CD8-positive, alpha-beta memory T cell (primary cell): ENCODE measurements around the gene OLR1. TPM values are rescaled to one million over a fixed set of nuclear protein-coding genes. Genes with fewer than 3 reads are reported as not detected.

Experiments used
- CTCF ChIA-PET: fragments of 350-600 bp; sonication (Branson Sonifier 250); formaldehyde crosslinking; loops from one replicate; lab custom pipeline; 2021; ENCODE audit warnings: antibody characterized with exemption; lab: Charles Lee
- POLR2A ChIA-PET: fragments of 350-600 bp; sonication (Branson Sonifier 250); formaldehyde crosslinking; loops from one replicate; lab custom pipeline; 2021; ENCODE audit warnings: antibody characterized with exemption; lab: Charles Lee
- DNase-seq, 5 donors: peaks; one replicate each; pipeline versions ENCODE4 v3.0.0 to v3.0.0-alpha.2; 2020 to 2022; ENCODE audit warnings: mixed read lengths in 1 of 5
- H3K27ac ChIP-seq: one replicate; pipeline ENCODE4 v1.7.0; 2013; ENCODE audit warnings: low read depth, mild to moderate bottlenecking, low read length, moderate library complexity
- H3K27me3 ChIP-seq: 2 replicates; pipeline ENCODE4 v1.7.0; 2013; ENCODE audit warnings: low read length, mild to moderate bottlenecking; ENCODE audit not compliant: insufficient read depth, poor library complexity, severe bottlenecking
- H3K36me3 ChIP-seq: 2 replicates; pipeline ENCODE4 v1.7.0; 2013; ENCODE audit warnings: mild to moderate bottlenecking, low read length, moderate library complexity; ENCODE audit not compliant: insufficient read depth
- H3K4me1 ChIP-seq: 2 replicates; pipeline ENCODE4 v1.7.0; 2013; ENCODE audit warnings: mild to moderate bottlenecking, low read length, moderate library complexity; ENCODE audit not compliant: insufficient read depth
- H3K4me3 ChIP-seq: 2 replicates; pipeline ENCODE4 v1.7.0; 2013; ENCODE audit warnings: mild to moderate bottlenecking, low read length
- H3K9me3 ChIP-seq: 2 replicates; pipeline ENCODE4 v1.7.0; 2013; ENCODE audit warnings: mild to moderate bottlenecking, low read length
- H3K27ac Mint-ChIP-seq, 8 donors: one replicate each; pipeline ENCODE4 v1.8.0; 2020 to 2021; ENCODE audit warnings: mixed read lengths in 8 of 8, mild to moderate bottlenecking in 6 of 8, inconsistent platforms in 3 of 8, moderate library complexity in 3 of 8
- H3K27me3 Mint-ChIP-seq, 2 donors: one replicate each; pipeline ENCODE4 v1.8.0; 2020 to 2021; ENCODE audit warnings: mixed read lengths in 2 of 2, mild to moderate bottlenecking in 1 of 2, moderate library complexity in 1 of 2
- H3K36me3 Mint-ChIP-seq, 3 donors: one replicate each; pipeline ENCODE4 v1.8.0; 2020 to 2021; ENCODE audit warnings: mixed read lengths in 3 of 3, inconsistent platforms in 1 of 3, mild to moderate bottlenecking in 1 of 3
- H3K4me1 Mint-ChIP-seq, 3 donors: one replicate each; pipeline ENCODE4 v1.8.0; 2020 to 2021; ENCODE audit warnings: mixed read lengths in 3 of 3, inconsistent platforms in 1 of 3, mild to moderate bottlenecking in 1 of 3
- H3K4me3 Mint-ChIP-seq, 7 donors: one replicate each; pipeline ENCODE4 v1.8.0; 2020 to 2021; ENCODE audit warnings: mixed read lengths in 7 of 7, mild to moderate bottlenecking in 6 of 7, moderate library complexity in 4 of 7, inconsistent platforms in 2 of 7
- H3K9me3 Mint-ChIP-seq, 5 donors: one replicate each; pipeline ENCODE4 v1.8.0; 2020 to 2022; ENCODE audit warnings: mixed read lengths in 5 of 5, mild to moderate bottlenecking in 3 of 5, moderate library complexity in 2 of 5, inconsistent platforms in 1 of 5
- polyA plus RNA-seq: library from polyadenylated mRNA; unstranded; fragments of 300-500 nt; fragmentation: Illumina TruSeq; gene quantifications from one replicate; pipeline ENCODE4 v1.2.3, GENCODE V29; 2021
- total RNA-seq, 2 experiments: library from RNA; stranded (reverse); gene quantifications; one replicate each; pipeline ENCODE4 v1.2.3, GENCODE V29; 2021

OLR1 gene
- total and polyA plus RNA-seq, 3 experiments from 2014 or later: 0.11 to 0.42 TPM; not detected in 1

GRCh38 chr12:10130042-10130441 lies 41.9 kb downstream of the OLR1 start, which contains the start of gene CLEC7A:
TSS of gene CLEC7A (minus strand) at chr12:10130199. CDS start at chr12:10130082, 117 bp downstream.
- H3K9me3 Mint-ChIP-seq: no peaks in the 10 kb centered on the region
- no peaks in the 10 kb centered on the region for H3K36me3 Mint-ChIP-seq
- DNase-seq: no peak
- H3K4me1 Mint-ChIP-seq: peaks cover 3 to 6% (median 4%) of the 10 kb centered on the region in 3 donors
- Histone ChIP-seq H3K4me3 (no peak within 1 kb of the TSS), H3K27ac (no peak within 1 kb of the TSS), H3K36me3 (no peaks in the 10 kb centered on the region), H3K27me3 (no peaks in the 10 kb centered on the region), H3K4me1 (no peaks in the 10 kb centered on the region), H3K9me3 (no peaks in the 10 kb centered on the region)
- H3K27me3 Mint-ChIP-seq: peaks cover 2 to 44% of the 10 kb centered on the region in 2 donors
- ChIA-PET CTCF (interaction anchor here (2.3 kb wide), 1 partner anchor 23 kb away, joined by 8 read pairs; no protein-coding TSS in a partner anchor), POLR2A (no interaction called here)
- H3K27ac Mint-ChIP-seq: peak within 1 kb of the TSS in 1 of 8 donors; percentile 60
- H3K4me3 Mint-ChIP-seq: no peak within 1 kb of the TSS

GRCh38 chr12:10128687-10129086 lies 43.2 kb downstream of the OLR1 start:
- Histone ChIP-seq H3K27me3 (no peaks in the 10 kb centered on the region), H3K36me3 (no peaks in the 10 kb centered on the region), H3K9me3 (no peaks in the 10 kb centered on the region), H3K4me3 (no peak overlapping the region), H3K27ac (no peak overlapping the region), H3K4me1 (no peaks in the 10 kb centered on the region)
- ChIA-PET CTCF (no interaction called here), POLR2A (no interaction called here)
- no peak for DNase-seq
- Mint-ChIP-seq H3K27me3 (peaks cover 0 to 45% of the 10 kb centered on the region in 2 donors), H3K27ac (no peak overlapping the region), H3K9me3 (no peaks in the 10 kb centered on the region), H3K4me1 (peaks cover 3 to 6% (median 4%) of the 10 kb centered on the region in 3 donors), H3K4me3 (no peak overlapping the region), H3K36me3 (no peaks in the 10 kb centered on the region)

- DNase-seq: no peak
- Histone ChIP-seq H3K27ac (no peak overlapping the region), H3K4me3 (no peak overlapping the region), H3K9me3 (no peaks in the 10 kb centered on the region), H3K27me3 (no peaks in the 10 kb centered on the region), H3K36me3 (no peaks in the 10 kb centered on the region), H3K4me1 (no peaks in the 10 kb centered on the region)
- no peaks in the 10 kb centered on the region for H3K36me3 Mint-ChIP-seq
- no peak overlapping the region for H3K27ac Mint-ChIP-seq
- ChIA-PET POLR2A (no interaction called here), CTCF (no interaction called here)
- H3K27me3 Mint-ChIP-seq: peaks cover 0 to 31% of the 10 kb centered on the region in 2 donors
- H3K4me1 Mint-ChIP-seq: peaks cover 3 to 6% (median 4%) of the 10 kb centered on the region in 3 donors
- no peak overlapping the region for H3K4me3 Mint-ChIP-seq
- H3K9me3 Mint-ChIP-seq: no peaks in the 10 kb centered on the region
These were observed 45.5 kb downstream of the OLR1 start for GRCh38 chr12:10126413-10126812.

- H3K4me1 ChIP-seq: no peaks in the 10 kb centered on the region
- H3K4me3 Mint-ChIP-seq: no peak overlapping the region
- ChIA-PET CTCF (interaction anchor here (0.6 kb wide), 1 partner anchor 177 kb away, joined by 3 read pairs; no protein-coding TSS in a partner anchor), POLR2A (no interaction called here)
- no peaks in the 10 kb centered on the region for H3K9me3 ChIP-seq
- no peak overlapping the region for H3K4me3 ChIP-seq
- H3K4me1 Mint-ChIP-seq: no peaks in the 10 kb centered on the region
- H3K36me3 Mint-ChIP-seq: no peaks in the 10 kb centered on the region
- no peak for DNase-seq
- H3K9me3 Mint-ChIP-seq: no peaks in the 10 kb centered on the region
- H3K27me3 Mint-ChIP-seq: peaks cover 0 to 24% of the 10 kb centered on the region in 2 donors
- H3K27ac Mint-ChIP-seq: no peak overlapping the region
- no peaks in the 10 kb centered on the region for H3K36me3 ChIP-seq
- no peak overlapping the region for H3K27ac ChIP-seq
- H3K27me3 ChIP-seq: no peaks in the 10 kb centered on the region
These were observed 49.2 kb downstream of the OLR1 start for GRCh38 chr12:10122689-10123088.

- Histone ChIP-seq H3K27me3 (no peaks in the 10 kb centered on the region), H3K27ac (no peak overlapping the region), H3K9me3 (no peaks in the 10 kb centered on the region), H3K36me3 (no peaks in the 10 kb centered on the region), H3K4me3 (no peak overlapping the region), H3K4me1 (no peaks in the 10 kb centered on the region)
- ChIA-PET POLR2A (no interaction called here), CTCF (no interaction called here)
- no peaks in the 10 kb centered on the region for H3K9me3 Mint-ChIP-seq
- H3K27me3 Mint-ChIP-seq: peaks cover 0 to 17% of the 10 kb centered on the region in 2 donors
- no peak for DNase-seq
- no peaks in the 10 kb centered on the region for H3K36me3 Mint-ChIP-seq
- no peak overlapping the region for H3K27ac Mint-ChIP-seq
- no peak overlapping the region for H3K4me3 Mint-ChIP-seq
- no peaks in the 10 kb centered on the region for H3K4me1 Mint-ChIP-seq
These were observed 50.7 kb downstream of the OLR1 start for GRCh38 chr12:10121278-10121677.

- Histone ChIP-seq H3K27ac (no peak overlapping the region), H3K36me3 (no peaks in the 10 kb centered on the region), H3K4me1 (no peaks in the 10 kb centered on the region), H3K9me3 (no peaks in the 10 kb centered on the region), H3K4me3 (no peak overlapping the region), H3K27me3 (no peaks in the 10 kb centered on the region)
- CTCF ChIA-PET: no interaction called here
- H3K9me3 Mint-ChIP-seq: no peaks in the 10 kb centered on the region
- no peak overlapping the region for H3K4me3 Mint-ChIP-seq
- no peaks in the 10 kb centered on the region for H3K4me1 Mint-ChIP-seq
- POLR2A ChIA-PET: no interaction called here
- DNase-seq: no peak
- H3K27me3 Mint-ChIP-seq: peaks cover 0 to 5% of the 10 kb centered on the region in 2 donors
- H3K27ac Mint-ChIP-seq: no peak overlapping the region
- no peaks in the 10 kb centered on the region for H3K36me3 Mint-ChIP-seq
These were observed 52.9 kb downstream of the OLR1 start for GRCh38 chr12:10119066-10119465.

- ChIA-PET CTCF (no interaction called here), POLR2A (no interaction called here)
- Histone ChIP-seq H3K36me3 (no peaks in the 10 kb centered on the region), H3K4me1 (no peaks in the 10 kb centered on the region), H3K4me3 (no peak overlapping the region), H3K27ac (no peak overlapping the region), H3K27me3 (no peaks in the 10 kb centered on the region), H3K9me3 (no peaks in the 10 kb centered on the region)
- no peak for DNase-seq
- peaks cover 0 to 2% (median 0%) of the 10 kb centered on the region in 3 donors for H3K36me3 Mint-ChIP-seq
- H3K4me3 Mint-ChIP-seq: no peak overlapping the region
- H3K4me1 Mint-ChIP-seq: no peaks in the 10 kb centered on the region
- peaks cover 0 to 2% (median 0%) of the 10 kb centered on the region in 5 donors for H3K9me3 Mint-ChIP-seq
- H3K27me3 Mint-ChIP-seq: peaks cover 0 to 18% of the 10 kb centered on the region in 2 donors
- no peak overlapping the region for H3K27ac Mint-ChIP-seq
These were observed 56.0 kb downstream of the OLR1 start for GRCh38 chr12:10115890-10116289.

GRCh38 chr12:10115311-10115710 lies 56.6 kb downstream of the OLR1 start:
- no peak for DNase-seq
- Histone ChIP-seq H3K27ac (no peak overlapping the region), H3K27me3 (no peaks in the 10 kb centered on the region), H3K9me3 (no peaks in the 10 kb centered on the region), H3K4me1 (no peaks in the 10 kb centered on the region), H3K36me3 (no peaks in the 10 kb centered on the region), H3K4me3 (no peak overlapping the region)
- peaks cover 0 to 3% (median 0%) of the 10 kb centered on the region in 3 donors for H3K36me3 Mint-ChIP-seq
- H3K4me3 Mint-ChIP-seq: no peak overlapping the region
- no peak overlapping the region for H3K27ac Mint-ChIP-seq
- peaks cover 0 to 2% (median 0%) of the 10 kb centered on the region in 5 donors for H3K9me3 Mint-ChIP-seq
- no peaks in the 10 kb centered on the region for H3K4me1 Mint-ChIP-seq
- POLR2A ChIA-PET: no interaction called here
- CTCF ChIA-PET: no interaction called here
- H3K27me3 Mint-ChIP-seq: peaks cover 3 to 24% of the 10 kb centered on the region in 2 donors
